ENCODE results near the gene NFE2L3.

DNA sequence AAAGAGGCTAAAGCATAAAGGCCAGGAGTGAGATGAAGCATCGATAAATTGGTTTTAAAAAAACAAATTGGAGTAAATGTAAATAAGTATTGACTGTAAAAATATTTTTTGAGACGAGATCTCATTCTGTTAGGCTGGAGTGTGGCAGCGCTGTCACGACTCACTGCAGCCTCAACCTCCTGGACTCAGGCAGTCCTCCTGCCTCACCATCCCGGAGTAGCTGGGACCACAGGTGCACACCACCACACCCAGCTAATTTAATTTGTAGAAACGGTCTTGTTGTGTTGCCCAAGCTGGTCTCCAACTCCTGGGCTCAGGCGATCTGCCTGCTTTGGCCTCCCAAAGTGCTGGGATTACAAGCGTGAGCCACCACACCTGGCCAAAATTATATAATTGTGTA lies 30.7 kb downstream of the NFE2L3 start:
- TF ChIP-seq, protein P1, sequence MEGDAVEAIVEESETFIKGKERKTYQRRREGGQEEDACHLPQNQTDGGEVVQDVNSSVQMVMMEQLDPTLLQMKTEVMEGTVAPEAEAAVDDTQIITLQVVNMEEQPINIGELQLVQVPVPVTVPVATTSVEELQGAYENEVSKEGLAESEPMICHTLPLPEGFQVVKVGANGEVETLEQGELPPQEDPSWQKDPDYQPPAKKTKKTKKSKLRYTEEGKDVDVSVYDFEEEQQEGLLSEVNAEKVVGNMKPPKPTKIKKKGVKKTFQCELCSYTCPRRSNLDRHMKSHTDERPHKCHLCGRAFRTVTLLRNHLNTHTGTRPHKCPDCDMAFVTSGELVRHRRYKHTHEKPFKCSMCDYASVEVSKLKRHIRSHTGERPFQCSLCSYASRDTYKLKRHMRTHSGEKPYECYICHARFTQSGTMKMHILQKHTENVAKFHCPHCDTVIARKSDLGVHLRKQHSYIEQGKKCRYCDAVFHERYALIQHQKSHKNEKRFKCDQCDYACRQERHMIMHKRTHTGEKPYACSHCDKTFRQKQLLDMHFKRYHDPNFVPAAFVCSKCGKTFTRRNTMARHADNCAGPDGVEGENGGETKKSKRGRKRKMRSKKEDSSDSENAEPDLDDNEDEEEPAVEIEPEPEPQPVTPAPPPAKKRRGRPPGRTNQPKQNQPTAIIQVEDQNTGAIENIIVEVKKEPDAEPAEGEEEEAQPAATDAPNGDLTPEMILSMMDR (IDR thresholded peaks at IDR 0.05) = no peak
- no peak for TF ChIP-seq POLR2A (IDR thresholded peaks at IDR 0.05)

All from body of pancreas (tissue), 4 donors.